Lower leg skin (tissue), 4 donors: ENCODE data around the gene UCP3. TPM values are rescaled to one million over a fixed set of nuclear protein-coding genes. Genes with fewer than 3 reads are reported as not detected.

Source experiments
- DNase-seq, 2 donors: peaks; one replicate each; pipeline ENCODE4 v3.0.0-alpha.2; 2019; ENCODE audit warnings: low spot score in 2 of 2
- H3K4me3 ChIP-seq: fragments of 200-600 bp; sonication (generic); 2 replicates; pipeline ENCODE4 v1.5.1; 2017; ENCODE audit warnings: mild to moderate bottlenecking, low read depth; ENCODE audit not compliant: poor library complexity, severe bottlenecking
- CTCF ChIP-seq, 3 donors: fragments of 450-650 bp; IDR thresholded peaks; one replicate each; pipeline ENCODE4 v1.5.1; 2016; ENCODE audit warnings: antibody characterized with exemption in 3 of 3, mild to moderate bottlenecking in 3 of 3, moderate library complexity in 2 of 3
- POLR2A ChIP-seq, 2 donors: fragments of 450-650 bp; IDR thresholded peaks; one replicate each; pipeline ENCODE4 v1.6.1; 2016 to 2017; ENCODE audit warnings: antibody characterized with exemption in 2 of 2, mild to moderate bottlenecking in 1 of 2, moderate library complexity in 1 of 2
- WGBS, 2 donors: methylation state at CpG; one replicate each; pipeline ENCODE4 v1.1.5; 2018; 5-methylcytosine and 5-hydroxymethylcytosine counted together
- intact Hi-C: fragments of 100-400 bp; cut with DNase I; formaldehyde crosslinking; loops from one replicate; pipeline ENCODE4 v1.15.0; 2023; ENCODE audit warnings: low total_unique reads
- total RNA-seq, 4 donors: library from RNA; depleted of rRNA; stranded (reverse); fragments of >200 nt; gene quantifications; one replicate each; pipeline ENCODE4 v1.1.0, GENCODE V29; 2016

UCP3 gene
- total RNA-seq, 4 donors from 2014 or later = 0.68 to 6.4 (median 3.6) TPM

GRCh38 chr11:73956876-73957653 lies 51.8 kb downstream of the UCP3 start:
- DNase-seq = no peak
- 62 to 69% methylated on average over 29 of the region's 29 CpGs for WGBS, 2 donors
- H3K4me3 ChIP-seq = no peak overlapping the region
- TF ChIP-seq CTCF (IDR thresholded peaks at IDR 0.05) (no peak), POLR2A (IDR thresholded peaks at IDR 0.05) (no peak)
- intact Hi-C loops = no loop called here

- DNase-seq = no peak
- TF ChIP-seq POLR2A (IDR thresholded peaks at IDR 0.05) = no peak
- no peak for TF ChIP-seq CTCF (IDR thresholded peaks at IDR 0.05)
- intact Hi-C loops = no loop called here
- no peak overlapping the region for H3K4me3 ChIP-seq
- 93% methylated on average over 7 of the region's 7 CpGs for WGBS, 2 donors
Observed at GRCh38 chr11:73951797-73952196, 57.1 kb downstream of the UCP3 start.

- TF ChIP-seq CTCF (IDR thresholded peaks at IDR 0.05) = no peak
- TF ChIP-seq POLR2A (IDR thresholded peaks at IDR 0.05) = no peak
- intact Hi-C loops = no loop called here
- 74 to 76% methylated on average over 12 of the region's 12 CpGs for WGBS, 2 donors
- no peak within 1 kb of the TSS for H3K4me3 ChIP-seq
- no peak for DNase-seq
Observed at GRCh38 chr11:73950869-73951710, 57.8 kb downstream of the UCP3 start, which contains the start of gene DNAJB13. Gene DNAJB13 (plus strand): TSS chr11:73951026. CDS start chr11:73951070, 44 bp downstream.

Other genes with a start within 250 kb of the UCP3 start
- 100 to 1,000 TPM; 119 to 178 (median 151) TPM for gene RAB6A, start 248.0 kb downstream of the UCP3 start, total RNA-seq
- gene MRPL48, start 221.2 kb downstream of the UCP3 start, total RNA-seq = 10 to 100 TPM; 15.2 to 26.4 (median 21.0) TPM
- gene COA4, start 132.2 kb downstream of the UCP3 start, total RNA-seq = 10 to 100 TPM; 32.5 to 50.0 (median 36.7) TPM
- 10 to 100 TPM in 3 of 4 donors, 1 to 10 TPM in 1; 9.8 to 21.2 (median 13.5) TPM for gene PAAF1, start 132.1 kb downstream of the UCP3 start, total RNA-seq
- under 1 TPM in 1 of 4 donors, not detected in 3; 0.42 TPM for gene DNAJB13, start 58.1 kb downstream of the UCP3 start, total RNA-seq
- 10 to 100 TPM in 2 of 4 donors, 1 to 10 TPM in 2; 2.2 to 14.0 (median 10.1) TPM for gene UCP2, start 26.2 kb downstream of the UCP3 start, total RNA-seq
- gene C2CD3, start 161.9 kb upstream of the UCP3 start, total RNA-seq = 10 to 100 TPM; 16.9 to 28.0 (median 24.4) TPM
- 10 to 100 TPM; 34.7 to 45.7 (median 39.0) TPM for gene PPME1, start 162.2 kb upstream of the UCP3 start, total RNA-seq